ENCODE data around the gene NTMT2. TPM values are rescaled to one million over a fixed set of nuclear protein-coding genes. Genes with fewer than 3 reads are reported as not detected.

NTMT2 gene
- total RNA-seq, 1 experiment from 2014 or later: not detected

GRCh38 chr1:170157820-170158219, 12.1 kb downstream of the NTMT2 start:
- no TSS peak for BruUV-seq (replicated peaks)
- POLR2A ChIA-PET (ENCODE audit: unreplicated experiment): no interaction called here

GRCh38 chr1:170162459-170163246, 16.9 kb downstream of the NTMT2 start:
- intact Hi-C loops (cut with micrococcal nuclease; ENCODE audit: unreplicated experiment): no loop called here
- no peaks in the 10 kb centered on the region for H3K36me3 ChIP-seq (ENCODE audit: low read depth)
- H4K20me1 ChIP-seq (ENCODE audit: insufficient read depth): no peaks in the 10 kb centered on the region
- ChIA-PET POLR2A (ENCODE audit: unreplicated experiment) (no interaction called here), CTCF (no interaction called here)
- no peak overlapping the region for H3K27ac ChIP-seq
- no peak overlapping the region for H3K4me3 ChIP-seq
- H3K9me2 ChIP-seq (ENCODE audit: insufficient read depth): no peaks in the 10 kb centered on the region
- H3K4me2 ChIP-seq: no peak overlapping the region
- no peak overlapping the region for H2AFZ ChIP-seq
- no peaks in the 10 kb centered on the region for H3K9me3 ChIP-seq (ENCODE audit: insufficient read depth, low read depth)
- H3K4me1 ChIP-seq (replicated peaks; ENCODE audit: insufficient read depth): no peaks in the 10 kb centered on the region
- no peaks in the 10 kb centered on the region for H3K79me2 ChIP-seq (ENCODE audit: low read depth)
- no peaks in the 10 kb centered on the region for H3F3A ChIP-seq (ENCODE audit: insufficient read depth, low read depth)
- H3K27me3 ChIP-seq (ENCODE audit: insufficient read depth, low read depth): no peaks in the 10 kb centered on the region
- TF ChIP-seq CTCF (conservative IDR thresholded peaks at IDR 0.05) (no peak), EZH2 (IDR thresholded peaks at IDR 0.05; ENCODE audit: low read depth) (no peak)
- BruUV-seq (replicated peaks): no TSS peak
- DNase-seq: no peak

More at GRCh38 chr1:170157820-170158219, 12.1 kb downstream of the NTMT2 start:
- intact Hi-C loops (cut with micrococcal nuclease; ENCODE audit: unreplicated experiment): no loop called here
- Histone ChIP-seq H3K27me3 (ENCODE audit: insufficient read depth, low read depth) (no peaks in the 10 kb centered on the region), H3K4me1 (replicated peaks; ENCODE audit: insufficient read depth) (no peaks in the 10 kb centered on the region), H3K4me2 (no peak overlapping the region), H3K27ac (no peak overlapping the region), H3K79me2 (ENCODE audit: low read depth) (no peaks in the 10 kb centered on the region), H3K9me2 (ENCODE audit: insufficient read depth) (no peaks in the 10 kb centered on the region), H2AFZ (no peak overlapping the region), H3K4me3 (no peak overlapping the region), H3K36me3 (ENCODE audit: low read depth) (no peaks in the 10 kb centered on the region), H3F3A (ENCODE audit: insufficient read depth, low read depth) (no peaks in the 10 kb centered on the region), H3K9me3 (ENCODE audit: insufficient read depth, low read depth) (no peaks in the 10 kb centered on the region), H4K20me1 (ENCODE audit: insufficient read depth) (no peaks in the 10 kb centered on the region)
- CTCF ChIA-PET: no interaction called here
- DNase-seq: no peak
- TF ChIP-seq CTCF (conservative IDR thresholded peaks at IDR 0.05): no peak
- TF ChIP-seq EZH2 (IDR thresholded peaks at IDR 0.05; ENCODE audit: low read depth): no peak

GRCh38 chr1:170164103-170164763, 18.5 kb downstream of the NTMT2 start:
- Histone ChIP-seq H3K36me3 (ENCODE audit: low read depth) (no peaks in the 10 kb centered on the region), H2AFZ (no peak overlapping the region), H3K27ac (no peak overlapping the region), H3K9me3 (ENCODE audit: insufficient read depth, low read depth) (no peaks in the 10 kb centered on the region), H3F3A (ENCODE audit: insufficient read depth, low read depth) (no peaks in the 10 kb centered on the region), H3K4me2 (no peak overlapping the region), H4K20me1 (ENCODE audit: insufficient read depth) (no peaks in the 10 kb centered on the region), H3K4me3 (no peak overlapping the region), H3K79me2 (ENCODE audit: low read depth) (no peaks in the 10 kb centered on the region), H3K4me1 (replicated peaks; ENCODE audit: insufficient read depth) (no peaks in the 10 kb centered on the region), H3K27me3 (ENCODE audit: insufficient read depth, low read depth) (no peaks in the 10 kb centered on the region), H3K9me2 (ENCODE audit: insufficient read depth) (no peaks in the 10 kb centered on the region)
- no TSS peak for BruUV-seq (replicated peaks)
- DNase-seq: no peak
- intact Hi-C loops (cut with micrococcal nuclease; ENCODE audit: unreplicated experiment): no loop called here
- TF ChIP-seq CTCF (conservative IDR thresholded peaks at IDR 0.05) (no peak), EZH2 (IDR thresholded peaks at IDR 0.05; ENCODE audit: low read depth) (no peak)
- ChIA-PET POLR2A (ENCODE audit: unreplicated experiment) (no interaction called here), CTCF (no interaction called here)

Measured in PC-9 (cell line).